Omental fat pad (tissue), 4 donors: ENCODE measurements around the gene HBE1. TPM values are rescaled to one million over a fixed set of nuclear protein-coding genes. Genes with fewer than 3 reads are reported as not detected.
"Not testable (repeated sequence)": the region's sequence is repeated elsewhere in the genome, so short reads cannot be mapped to it uniquely, and the experiment has no call there.

Source experiments
- ATAC-seq: fragments of 150-250 bp; one replicate; pipeline ENCODE4 v1.9.1; 2016; ENCODE audit warnings: mild to moderate bottlenecking, moderate library complexity; ENCODE audit not compliant: low FRiP score
- DNase-seq: peaks from one replicate; pipeline ENCODE4 v3.0.0-alpha.2; 2019; ENCODE audit warnings: low spot score
- total RNA-seq, 4 donors: library from RNA; depleted of rRNA; stranded (reverse); fragments of >200 nt; gene quantifications; one replicate each; pipeline ENCODE4 v1.1.0, GENCODE V29; 2016
- TF ChIP-seq, protein P1 (sequence below), 3 donors: fragments of 450-650 bp; IDR thresholded peaks; one replicate each; pipeline ENCODE4 v1.5.1; 2016 to 2017; ENCODE audit warnings: antibody characterized with exemption in 3 of 3, mild to moderate bottlenecking in 3 of 3, moderate library complexity in 2 of 3

Gene HBE1
- total RNA-seq, 4 donors from 2014 or later = not detected

DNA sequence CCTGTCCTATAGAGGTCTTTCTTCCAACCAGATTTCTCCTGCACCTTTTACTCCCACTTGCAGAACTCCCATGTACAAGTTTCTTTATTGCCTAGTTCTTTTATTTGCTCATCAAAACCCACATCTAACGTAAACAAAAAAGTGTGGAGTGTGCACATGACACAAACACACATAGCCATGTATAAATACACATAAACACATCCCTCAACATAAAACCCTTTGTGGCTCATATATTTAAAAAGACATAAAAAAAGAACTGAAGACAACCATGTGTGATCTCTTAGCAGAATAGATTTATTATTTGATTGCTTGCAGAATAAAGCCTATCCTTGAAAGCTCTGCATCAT, 16.9 kb downstream of the HBE1 start:
- no peak for ATAC-seq
- DNase-seq = no peak
- TF ChIP-seq, protein P1, sequence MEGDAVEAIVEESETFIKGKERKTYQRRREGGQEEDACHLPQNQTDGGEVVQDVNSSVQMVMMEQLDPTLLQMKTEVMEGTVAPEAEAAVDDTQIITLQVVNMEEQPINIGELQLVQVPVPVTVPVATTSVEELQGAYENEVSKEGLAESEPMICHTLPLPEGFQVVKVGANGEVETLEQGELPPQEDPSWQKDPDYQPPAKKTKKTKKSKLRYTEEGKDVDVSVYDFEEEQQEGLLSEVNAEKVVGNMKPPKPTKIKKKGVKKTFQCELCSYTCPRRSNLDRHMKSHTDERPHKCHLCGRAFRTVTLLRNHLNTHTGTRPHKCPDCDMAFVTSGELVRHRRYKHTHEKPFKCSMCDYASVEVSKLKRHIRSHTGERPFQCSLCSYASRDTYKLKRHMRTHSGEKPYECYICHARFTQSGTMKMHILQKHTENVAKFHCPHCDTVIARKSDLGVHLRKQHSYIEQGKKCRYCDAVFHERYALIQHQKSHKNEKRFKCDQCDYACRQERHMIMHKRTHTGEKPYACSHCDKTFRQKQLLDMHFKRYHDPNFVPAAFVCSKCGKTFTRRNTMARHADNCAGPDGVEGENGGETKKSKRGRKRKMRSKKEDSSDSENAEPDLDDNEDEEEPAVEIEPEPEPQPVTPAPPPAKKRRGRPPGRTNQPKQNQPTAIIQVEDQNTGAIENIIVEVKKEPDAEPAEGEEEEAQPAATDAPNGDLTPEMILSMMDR (IDR thresholded peaks at IDR 0.05) = no peak

DNA sequence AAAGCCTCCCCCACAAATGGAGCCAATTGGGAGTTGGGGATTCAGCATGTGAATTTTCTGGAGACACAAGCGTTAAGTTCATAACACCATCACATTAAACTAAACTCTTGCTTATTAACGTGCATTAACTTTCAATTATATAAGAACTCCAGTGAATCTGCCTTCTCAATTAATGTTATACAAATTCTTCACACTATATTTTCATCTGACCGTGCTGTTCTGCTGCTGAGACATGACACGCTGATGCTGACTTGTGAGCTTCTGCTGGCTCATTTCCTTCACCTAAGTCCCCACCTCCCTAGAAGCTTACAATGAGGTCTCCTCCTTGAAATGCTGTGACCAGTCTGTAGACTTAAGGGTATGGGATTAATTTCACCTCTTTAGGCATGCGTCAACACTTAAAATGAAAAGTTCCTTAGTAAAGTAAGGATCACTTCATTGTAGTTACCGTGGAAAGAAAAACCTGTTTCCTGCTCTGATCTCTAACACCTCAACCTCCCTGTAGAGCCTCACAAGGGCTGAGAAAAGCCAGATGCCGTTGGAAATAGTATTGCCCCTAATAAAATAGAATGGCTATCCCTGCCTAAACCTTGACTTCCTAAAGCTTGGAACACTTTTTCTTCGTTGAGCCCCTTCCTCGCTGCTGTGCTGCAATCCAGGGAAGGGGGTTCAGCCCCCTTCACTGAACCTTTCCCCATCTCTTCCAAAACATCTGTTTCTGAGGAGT, 17.4 kb downstream of the HBE1 start:
- TF ChIP-seq, protein P1 (IDR thresholded peaks at IDR 0.05) = no peak
- DNase-seq (no peak), ATAC-seq (no peak)

DNA sequence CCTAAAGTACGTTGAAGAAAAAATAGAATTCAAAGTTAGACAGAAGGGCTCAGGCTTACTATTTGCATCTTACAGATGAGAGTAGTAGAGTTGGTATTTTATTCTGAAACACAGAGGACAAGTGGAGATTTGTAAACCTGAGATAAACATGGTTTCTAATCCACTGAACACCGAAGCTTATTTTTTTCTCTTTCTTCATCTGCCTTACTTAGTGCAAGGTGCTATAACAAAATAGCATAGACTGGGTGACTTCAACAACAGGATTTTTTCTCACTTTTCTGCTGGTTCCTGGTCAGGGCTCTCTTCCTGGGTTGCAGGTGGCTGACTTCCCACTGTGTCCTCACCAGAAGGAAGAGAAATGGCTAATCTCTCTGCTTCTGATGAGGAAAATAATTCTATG, 18.0 kb downstream of the HBE1 start:
- no peak for ATAC-seq
- no peak for DNase-seq
- TF ChIP-seq, protein P1 (IDR thresholded peaks at IDR 0.05) = no peak

DNA sequence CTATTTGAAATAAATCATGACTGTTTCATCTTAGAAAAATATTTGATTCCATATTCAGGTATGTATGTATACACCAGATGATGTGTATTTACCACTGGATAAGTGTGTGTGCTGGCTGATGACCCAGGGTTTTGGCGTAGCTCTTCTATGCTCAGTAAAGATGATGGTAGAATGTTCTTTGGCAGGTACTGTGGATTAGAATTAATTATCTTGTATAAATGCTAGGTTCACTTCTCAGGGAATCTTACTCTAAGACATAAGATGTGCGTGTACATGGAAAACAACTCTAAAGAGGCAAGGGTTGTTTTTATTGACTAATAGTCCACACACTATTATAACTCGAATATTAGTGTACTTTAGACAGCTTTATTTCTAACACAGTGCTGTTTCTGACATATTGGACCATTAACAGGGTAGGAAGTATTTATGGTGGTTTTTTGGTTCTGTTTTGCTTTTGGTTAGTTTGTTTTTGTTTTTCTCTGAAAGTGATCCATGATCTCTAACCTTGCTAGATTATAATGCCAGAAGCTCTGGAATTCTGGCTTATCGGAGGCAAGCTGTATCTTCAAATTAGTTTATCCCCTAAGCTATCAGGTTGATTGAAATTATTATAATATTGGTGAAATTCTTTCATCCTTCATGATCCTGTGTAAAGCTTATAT, 19.1 kb downstream of the HBE1 start:
- ATAC-seq (no peak), DNase-seq (no peak)
- TF ChIP-seq, protein P1 (IDR thresholded peaks at IDR 0.05) = no peak

DNA sequence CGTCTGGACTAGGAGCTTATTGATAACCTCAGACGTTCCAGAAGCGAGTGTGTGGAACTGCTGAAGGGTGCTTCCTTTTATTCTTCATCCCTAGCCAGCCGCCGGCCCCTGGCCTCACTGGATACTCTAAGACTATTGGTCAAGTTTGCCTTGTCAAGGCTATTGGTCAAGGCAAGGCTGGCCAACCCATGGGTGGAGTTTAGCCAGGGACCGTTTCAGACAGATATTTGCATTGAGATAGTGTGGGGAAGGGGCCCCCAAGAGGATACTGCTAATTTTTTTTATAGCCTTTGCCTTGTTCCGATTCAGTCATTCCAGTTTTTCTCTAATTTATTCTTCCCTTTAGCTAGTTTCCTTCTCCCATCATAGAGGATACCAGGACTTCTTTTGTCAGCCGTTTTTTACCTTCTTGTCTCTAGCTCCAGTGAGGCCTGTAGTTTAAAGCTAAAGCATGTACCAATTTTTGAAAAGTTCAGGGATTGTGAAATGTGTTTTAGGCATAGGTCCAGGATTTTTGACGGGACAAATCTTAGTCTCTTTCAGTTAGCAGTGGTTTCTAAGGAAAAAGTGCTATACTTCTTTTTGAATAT, 19.8 kb downstream of the HBE1 start, which contains the start of gene HBG1:
Gene HBG1, minus strand, starts transcription at position 51 of the 590 bp plus-strand sequence. CDS start 53 bp downstream, outside the sequence.
- ATAC-seq, DNase-seq: not testable (repeated sequence)

DNA sequence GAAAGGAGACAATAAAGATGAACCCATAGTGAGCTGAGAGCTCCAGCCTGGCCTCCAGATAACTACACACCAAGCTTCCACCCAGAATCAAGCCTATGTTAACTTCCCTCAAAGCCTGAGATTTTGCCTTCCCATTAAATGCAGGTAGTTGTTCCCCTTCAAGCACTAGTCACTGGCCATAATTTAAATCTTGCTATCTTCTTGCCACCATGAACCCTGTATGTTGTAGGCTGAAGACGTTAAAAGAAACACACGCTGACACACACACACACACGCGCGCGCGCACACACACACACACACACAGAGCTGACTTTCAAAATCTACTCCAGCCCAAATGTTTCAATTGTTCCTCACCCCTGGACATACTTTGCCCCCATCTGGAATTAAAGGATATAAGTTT, 21.2 kb downstream of the HBE1 start:
- ATAC-seq, DNase-seq: not testable (repeated sequence)

DNA sequence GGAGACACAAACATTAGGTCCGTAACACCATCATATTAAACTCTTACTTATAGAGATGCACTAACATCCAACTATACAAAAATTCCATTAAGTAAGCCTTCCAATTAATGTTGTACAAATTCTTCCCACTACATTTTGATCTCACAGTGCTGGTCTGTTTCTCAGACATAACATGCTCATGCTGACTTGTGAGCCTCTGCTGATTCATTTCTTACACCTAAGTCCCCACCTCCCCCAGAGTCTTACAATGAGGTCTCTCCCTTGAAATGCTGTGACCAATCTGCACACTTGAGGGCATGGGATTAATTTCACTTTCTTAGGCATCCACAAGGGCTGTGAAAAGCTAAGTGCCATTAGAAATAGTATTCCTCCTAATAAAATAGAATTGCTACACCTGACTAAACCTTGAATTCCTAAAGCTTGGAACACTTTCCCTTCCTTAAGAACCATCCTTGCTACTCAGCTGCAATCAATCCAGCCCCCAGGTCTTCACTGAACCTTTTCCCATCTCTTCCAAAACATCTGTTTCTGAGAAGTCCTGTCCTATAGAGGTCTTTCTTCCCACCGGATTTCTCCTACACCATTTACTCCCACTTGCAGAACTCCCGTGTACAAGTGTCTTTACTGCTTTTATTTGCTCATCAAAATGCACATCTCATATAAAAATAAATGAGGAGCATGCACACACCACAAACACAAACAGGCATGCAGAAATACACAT, 22.1 kb downstream of the HBE1 start:
- TF ChIP-seq, protein P1 (IDR thresholded peaks at IDR 0.05) = no peak
- ATAC-seq (no peak), DNase-seq (no peak)
